ENCODE measurements around the gene ZNF280B.

The ZNF280B gene

GRCh38 chr22:22508274-22509176 lies at the start of gene ZNF280B:
TSS of gene ZNF280B (minus strand) at chr22:22508742. CDS start at chr22:22489398, 19,344 bp downstream.
- peak; percentile 87 for DNase-seq

- no peak for DNase-seq
Observed at GRCh38 chr22:22556995-22557925, 48.7 kb upstream of the ZNF280B start.

- no peak for DNase-seq
Observed at GRCh38 chr22:22556578-22556977, 48.0 kb upstream of the ZNF280B start.

- DNase-seq: no peak
Observed at GRCh38 chr22:22555596-22555995, 47.1 kb upstream of the ZNF280B start.

GRCh38 chr22:22554587-22555284 lies 46.2 kb upstream of the ZNF280B start:
- no peak for DNase-seq

GRCh38 chr22:22553735-22554586 lies 45.4 kb upstream of the ZNF280B start:
- no peak for DNase-seq

- DNase-seq: no peak
Observed at GRCh38 chr22:22553141-22553540, 44.6 kb upstream of the ZNF280B start.

GRCh38 chr22:22552630-22553029 lies 44.1 kb upstream of the ZNF280B start:
- no peak for DNase-seq

- DNase-seq: no peak
Observed at GRCh38 chr22:22550789-22551434, 42.4 kb upstream of the ZNF280B start.

GRCh38 chr22:22548910-22549309 lies 40.4 kb upstream of the ZNF280B start:
- DNase-seq: no peak

GRCh38 chr22:22548317-22548716 lies 39.8 kb upstream of the ZNF280B start:
- no peak for DNase-seq

- DNase-seq: no peak
Observed at GRCh38 chr22:22547692-22548300, 39.3 kb upstream of the ZNF280B start.

- no peak for DNase-seq
Observed at GRCh38 chr22:22547226-22547625, 38.7 kb upstream of the ZNF280B start.

- no peak for DNase-seq
Observed at GRCh38 chr22:22546490-22546889, 37.9 kb upstream of the ZNF280B start.

GRCh38 chr22:22545084-22545483 lies 36.5 kb upstream of the ZNF280B start:
- DNase-seq: no peak

GRCh38 chr22:22538226-22538989 lies 29.9 kb upstream of the ZNF280B start:
- no peak for DNase-seq

- DNase-seq: no peak
Observed at GRCh38 chr22:22536916-22537315, 28.4 kb upstream of the ZNF280B start.

- no peak for DNase-seq
Observed at GRCh38 chr22:22536515-22536914, 28.0 kb upstream of the ZNF280B start.

- no peak for DNase-seq
Observed at GRCh38 chr22:22535662-22536061, 27.1 kb upstream of the ZNF280B start.
